HEK293 (cell line): ENCODE results near the gene PAX6.

Experiments used
- GLI4 ChIP-seq: fragments of 450-650 bp; formaldehyde crosslinking; IDR thresholded peaks from 2 replicates; pipeline ENCODE4 v1.5.1; 2016; ENCODE audit warnings: missing biosample characterization, missing genetic modification characterization
- GLIS2 ChIP-seq: fragments of 450-650 bp; formaldehyde crosslinking; IDR thresholded peaks from 2 replicates; pipeline ENCODE4 v1.5.1; 2016; ENCODE audit warnings: missing biosample characterization, missing genetic modification characterization
- KLF8 ChIP-seq: fragments of 450-650 bp; formaldehyde crosslinking; IDR thresholded peaks from 2 replicates; pipeline ENCODE4 v1.5.1; 2016; ENCODE audit warnings: missing biosample characterization, missing genetic modification characterization
- MZF1 ChIP-seq: fragments of 450-650 bp; formaldehyde crosslinking; IDR thresholded peaks from 2 replicates; pipeline ENCODE4 v1.5.1; 2017; ENCODE audit warnings: missing biosample characterization, missing genetic modification characterization, borderline replicate concordance
- PRDM1 ChIP-seq: fragments of 450-650 bp; formaldehyde crosslinking; IDR thresholded peaks from 2 replicates; pipeline ENCODE4; 2016; ENCODE audit warnings: missing biosample characterization, missing genetic modification characterization
- YY2 ChIP-seq: fragments of 450-650 bp; formaldehyde crosslinking; IDR thresholded peaks from 2 replicates; pipeline ENCODE4 v1.5.1; 2016; ENCODE audit warnings: missing biosample characterization, missing genetic modification characterization
- ZEB2 ChIP-seq: fragments of 450-650 bp; formaldehyde crosslinking; IDR thresholded peaks from 2 replicates; pipeline ENCODE4 v1.5.1; 2016; ENCODE audit warnings: missing biosample characterization, missing genetic modification characterization
- ZNF10 ChIP-seq: fragments of 450-650 bp; formaldehyde crosslinking; IDR thresholded peaks from 2 replicates; pipeline ENCODE4 v1.5.1; 2017; ENCODE audit warnings: missing biosample characterization, missing genetic modification characterization
- ZNF350 ChIP-seq: fragments of 450-650 bp; formaldehyde crosslinking; IDR thresholded peaks from 2 replicates; pipeline ENCODE4 v1.5.0; 2017; ENCODE audit warnings: missing biosample characterization, mild to moderate bottlenecking, missing genetic modification characterization
- ZNF391 ChIP-seq: fragments of 450-650 bp; formaldehyde crosslinking; IDR thresholded peaks from 2 replicates; pipeline ENCODE4 v1.5.1; 2016; ENCODE audit warnings: low read depth, missing biosample characterization, missing genetic modification characterization, borderline replicate concordance
- ZNF514 ChIP-seq: fragments of 450-650 bp; formaldehyde crosslinking; IDR thresholded peaks from 2 replicates; pipeline ENCODE4 v1.5.1; 2016; ENCODE audit warnings: missing biosample characterization, missing genetic modification characterization
- ZNF600 ChIP-seq: fragments of 450-650 bp; formaldehyde crosslinking; IDR thresholded peaks from 2 replicates; pipeline ENCODE4 v1.5.1; 2016; ENCODE audit warnings: missing biosample characterization, missing genetic modification characterization
- ZNF623 ChIP-seq: fragments of 450-650 bp; formaldehyde crosslinking; IDR thresholded peaks from 2 replicates; pipeline ENCODE4 v1.5.1; 2016; ENCODE audit warnings: missing biosample characterization, missing genetic modification characterization
- ZNF830 ChIP-seq: fragments of 450-650 bp; IDR thresholded peaks from 2 replicates; pipeline ENCODE4 v1.5.0; 2018; ENCODE audit warnings: missing biosample characterization, missing genetic modification characterization, low read depth, mild to moderate bottlenecking, moderate library complexity
- ZNF837 ChIP-seq: fragments of 450-650 bp; formaldehyde crosslinking; IDR thresholded peaks from 2 replicates; pipeline ENCODE4 v1.5.1; 2016; ENCODE audit warnings: missing biosample characterization, missing genetic modification characterization
- ZSCAN23 ChIP-seq: fragments of 450-650 bp; formaldehyde crosslinking; IDR thresholded peaks from 2 replicates; pipeline ENCODE4 v1.5.1; 2016; ENCODE audit warnings: missing biosample characterization, missing genetic modification characterization
- ZXDB ChIP-seq: fragments of 450-650 bp; formaldehyde crosslinking; IDR thresholded peaks from 2 replicates; pipeline ENCODE4 v1.5.1; 2016; ENCODE audit warnings: missing biosample characterization, missing genetic modification characterization
- TF ChIP-seq, protein P1 (sequence below): fragments of 450-650 bp; formaldehyde crosslinking; IDR thresholded peaks from 2 replicates; pipeline ENCODE4; 2016; ENCODE audit warnings: missing biosample characterization, missing genetic modification characterization
- TF ChIP-seq, protein P2 (sequence below): fragments of 450-650 bp; formaldehyde crosslinking; IDR thresholded peaks from 2 replicates; pipeline ENCODE4 v1.5.1; 2016; ENCODE audit warnings: missing biosample characterization, missing genetic modification characterization
- TF ChIP-seq, protein P3 (sequence below): fragments of 450-650 bp; formaldehyde crosslinking; IDR thresholded peaks from 2 replicates; pipeline ENCODE4 v1.5.1; 2016; ENCODE audit warnings: missing biosample characterization, missing genetic modification characterization
- TF ChIP-seq, protein P4 (sequence below): fragments of 450-650 bp; formaldehyde crosslinking; IDR thresholded peaks from 2 replicates; pipeline ENCODE4 v1.5.1; 2017; ENCODE audit warnings: missing biosample characterization, missing genetic modification characterization
- TF ChIP-seq, protein P5 (sequence below): fragments of 450-650 bp; IDR thresholded peaks from 2 replicates; pipeline ENCODE4 v1.5.1; 2018; ENCODE audit warnings: missing biosample characterization, mild to moderate bottlenecking, missing genetic modification characterization
- TF ChIP-seq, protein P6 (sequence below): fragments of 450-650 bp; formaldehyde crosslinking; IDR thresholded peaks from 2 replicates; pipeline ENCODE4 v1.5.1; 2017; ENCODE audit warnings: missing biosample characterization, missing genetic modification characterization
- TF ChIP-seq, protein P7 (sequence below): fragments of 450-650 bp; formaldehyde crosslinking; IDR thresholded peaks from 2 replicates; pipeline ENCODE4 v1.5.1; 2016; ENCODE audit warnings: missing biosample characterization, missing genetic modification characterization

The PAX6 gene

DNA sequence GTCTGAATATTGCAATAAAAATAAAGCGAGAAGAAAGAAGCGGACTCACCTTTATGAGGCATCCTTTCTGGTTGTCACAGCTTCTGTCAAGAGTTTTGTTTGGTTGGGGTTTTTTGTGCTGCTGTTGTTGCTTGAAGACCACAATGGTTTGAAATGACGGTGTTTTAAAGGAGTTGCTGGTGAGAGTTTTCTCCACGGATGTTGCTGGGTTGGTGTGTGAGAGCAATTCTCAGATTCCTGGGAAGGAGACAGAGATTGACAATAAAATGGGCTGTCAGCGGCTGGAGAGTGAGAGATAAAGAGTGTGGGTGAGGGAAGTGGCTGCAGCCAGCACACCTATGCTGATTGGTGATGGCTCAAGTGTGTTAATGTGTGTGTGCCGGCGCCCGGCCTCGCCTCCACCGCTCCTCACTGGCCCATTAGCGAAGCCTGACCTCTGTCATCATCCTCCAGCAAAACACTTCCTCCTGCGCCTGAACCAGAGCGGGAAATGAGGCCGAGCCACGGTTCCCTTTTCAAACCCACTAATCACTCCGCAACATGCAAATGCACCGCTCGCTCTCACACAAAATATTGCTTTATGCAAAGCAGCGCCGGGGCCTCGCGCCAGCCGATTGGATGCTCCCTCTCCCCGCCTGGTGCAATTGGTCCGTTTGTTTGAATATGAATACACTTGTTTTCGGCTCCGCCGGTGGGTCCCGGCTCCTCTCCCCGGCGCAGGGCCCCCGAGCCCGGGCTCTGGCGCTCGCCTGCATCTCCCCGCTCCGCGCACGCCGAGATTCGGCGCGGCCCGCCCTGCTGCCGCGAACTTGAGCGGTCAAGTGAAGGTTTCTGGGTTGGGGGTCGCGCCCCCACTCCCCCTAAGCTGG lies at the start of gene PAX6 (continued):
- TF ChIP-seq YY2 (tag by site-specific recombination) (no peak), ZNF837 (tag by site-specific recombination) (no peak), GLIS2 (tag by site-specific recombination) (peak; percentile 59), ZSCAN23 (tag by site-specific recombination) (no peak), ZNF10 (peak; percentile 62; the same call in 1 of the 2 replicates), ZNF350 (tag by site-specific recombination) (no peak), MZF1 (tag by site-specific recombination) (no peak), ZNF391 (tag by site-specific recombination) (peak; percentile 52; the same call in 1 of the 2 replicates), ZNF830 (tag by site-specific recombination) (no peak), ZXDB (tag by site-specific recombination) (peak; percentile 77), KLF8 (tag by site-specific recombination) (0 out of 2 replicates have a peak, but pooled peaks have one; percentile 26), GLI4 (0 out of 2 replicates have a peak, but pooled peaks have one; percentile 47), ZNF600 (peak; percentile 97; the same call in 1 of the 2 replicates), ZEB2 (tag by site-specific recombination) (peak; percentile 88), ZNF514 (no peak), PRDM1 (tag by site-specific recombination) (peak; percentile 41; the same call in 1 of the 2 replicates), ZNF623 (no peak)
- TF ChIP-seq, protein P1, sequence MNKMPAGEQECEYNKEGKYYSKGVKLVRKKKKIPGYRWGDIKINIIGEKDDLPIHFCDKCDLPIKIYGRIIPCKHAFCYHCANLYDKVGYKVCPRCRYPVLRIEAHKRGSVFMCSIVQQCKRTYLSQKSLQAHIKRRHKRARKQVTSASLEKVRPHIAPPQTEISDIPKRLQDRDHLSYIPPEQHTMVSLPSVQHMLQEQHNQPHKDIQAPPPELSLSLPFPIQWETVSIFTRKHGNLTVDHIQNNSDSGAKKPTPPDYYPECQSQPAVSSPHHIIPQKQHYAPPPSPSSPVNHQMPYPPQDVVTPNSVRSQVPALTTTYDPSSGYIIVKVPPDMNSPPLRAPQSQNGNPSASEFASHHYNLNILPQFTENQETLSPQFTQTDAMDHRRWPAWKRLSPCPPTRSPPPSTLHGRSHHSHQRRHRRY (tag by site-specific recombination), result no peak
- TF ChIP-seq, protein P2, sequence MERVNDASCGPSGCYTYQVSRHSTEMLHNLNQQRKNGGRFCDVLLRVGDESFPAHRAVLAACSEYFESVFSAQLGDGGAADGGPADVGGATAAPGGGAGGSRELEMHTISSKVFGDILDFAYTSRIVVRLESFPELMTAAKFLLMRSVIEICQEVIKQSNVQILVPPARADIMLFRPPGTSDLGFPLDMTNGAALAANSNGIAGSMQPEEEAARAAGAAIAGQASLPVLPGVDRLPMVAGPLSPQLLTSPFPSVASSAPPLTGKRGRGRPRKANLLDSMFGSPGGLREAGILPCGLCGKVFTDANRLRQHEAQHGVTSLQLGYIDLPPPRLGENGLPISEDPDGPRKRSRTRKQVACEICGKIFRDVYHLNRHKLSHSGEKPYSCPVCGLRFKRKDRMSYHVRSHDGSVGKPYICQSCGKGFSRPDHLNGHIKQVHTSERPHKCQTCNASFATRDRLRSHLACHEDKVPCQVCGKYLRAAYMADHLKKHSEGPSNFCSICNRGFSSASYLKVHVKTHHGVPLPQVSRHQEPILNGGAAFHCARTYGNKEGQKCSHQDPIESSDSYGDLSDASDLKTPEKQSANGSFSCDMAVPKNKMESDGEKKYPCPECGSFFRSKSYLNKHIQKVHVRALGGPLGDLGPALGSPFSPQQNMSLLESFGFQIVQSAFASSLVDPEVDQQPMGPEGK (tag by site-specific recombination), result peak; percentile 35; the same call in 1 of the 2 replicates
- TF ChIP-seq, protein P3, sequence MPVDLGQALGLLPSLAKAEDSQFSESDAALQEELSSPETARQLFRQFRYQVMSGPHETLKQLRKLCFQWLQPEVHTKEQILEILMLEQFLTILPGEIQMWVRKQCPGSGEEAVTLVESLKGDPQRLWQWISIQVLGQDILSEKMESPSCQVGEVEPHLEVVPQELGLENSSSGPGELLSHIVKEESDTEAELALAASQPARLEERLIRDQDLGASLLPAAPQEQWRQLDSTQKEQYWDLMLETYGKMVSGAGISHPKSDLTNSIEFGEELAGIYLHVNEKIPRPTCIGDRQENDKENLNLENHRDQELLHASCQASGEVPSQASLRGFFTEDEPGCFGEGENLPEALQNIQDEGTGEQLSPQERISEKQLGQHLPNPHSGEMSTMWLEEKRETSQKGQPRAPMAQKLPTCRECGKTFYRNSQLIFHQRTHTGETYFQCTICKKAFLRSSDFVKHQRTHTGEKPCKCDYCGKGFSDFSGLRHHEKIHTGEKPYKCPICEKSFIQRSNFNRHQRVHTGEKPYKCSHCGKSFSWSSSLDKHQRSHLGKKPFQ (tag by site-specific recombination), result peak; percentile 86
- TF ChIP-seq, protein P4, sequence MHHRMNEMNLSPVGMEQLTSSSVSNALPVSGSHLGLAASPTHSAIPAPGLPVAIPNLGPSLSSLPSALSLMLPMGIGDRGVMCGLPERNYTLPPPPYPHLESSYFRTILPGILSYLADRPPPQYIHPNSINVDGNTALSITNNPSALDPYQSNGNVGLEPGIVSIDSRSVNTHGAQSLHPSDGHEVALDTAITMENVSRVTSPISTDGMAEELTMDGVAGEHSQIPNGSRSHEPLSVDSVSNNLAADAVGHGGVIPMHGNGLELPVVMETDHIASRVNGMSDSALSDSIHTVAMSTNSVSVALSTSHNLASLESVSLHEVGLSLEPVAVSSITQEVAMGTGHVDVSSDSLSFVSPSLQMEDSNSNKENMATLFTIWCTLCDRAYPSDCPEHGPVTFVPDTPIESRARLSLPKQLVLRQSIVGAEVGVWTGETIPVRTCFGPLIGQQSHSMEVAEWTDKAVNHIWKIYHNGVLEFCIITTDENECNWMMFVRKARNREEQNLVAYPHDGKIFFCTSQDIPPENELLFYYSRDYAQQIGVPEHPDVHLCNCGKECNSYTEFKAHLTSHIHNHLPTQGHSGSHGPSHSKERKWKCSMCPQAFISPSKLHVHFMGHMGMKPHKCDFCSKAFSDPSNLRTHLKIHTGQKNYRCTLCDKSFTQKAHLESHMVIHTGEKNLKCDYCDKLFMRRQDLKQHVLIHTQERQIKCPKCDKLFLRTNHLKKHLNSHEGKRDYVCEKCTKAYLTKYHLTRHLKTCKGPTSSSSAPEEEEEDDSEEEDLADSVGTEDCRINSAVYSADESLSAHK, result 0 out of 2 replicates have a peak, but pooled peaks have one; percentile 10
- TF ChIP-seq, protein P5, sequence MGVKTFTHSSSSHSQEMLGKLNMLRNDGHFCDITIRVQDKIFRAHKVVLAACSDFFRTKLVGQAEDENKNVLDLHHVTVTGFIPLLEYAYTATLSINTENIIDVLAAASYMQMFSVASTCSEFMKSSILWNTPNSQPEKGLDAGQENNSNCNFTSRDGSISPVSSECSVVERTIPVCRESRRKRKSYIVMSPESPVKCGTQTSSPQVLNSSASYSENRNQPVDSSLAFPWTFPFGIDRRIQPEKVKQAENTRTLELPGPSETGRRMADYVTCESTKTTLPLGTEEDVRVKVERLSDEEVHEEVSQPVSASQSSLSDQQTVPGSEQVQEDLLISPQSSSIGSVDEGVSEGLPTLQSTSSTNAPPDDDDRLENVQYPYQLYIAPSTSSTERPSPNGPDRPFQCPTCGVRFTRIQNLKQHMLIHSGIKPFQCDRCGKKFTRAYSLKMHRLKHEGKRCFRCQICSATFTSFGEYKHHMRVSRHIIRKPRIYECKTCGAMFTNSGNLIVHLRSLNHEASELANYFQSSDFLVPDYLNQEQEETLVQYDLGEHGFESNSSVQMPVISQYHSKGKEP (tag by site-specific recombination), result peak; percentile 23; the same call in 1 of the 2 replicates
- TF ChIP-seq, protein P6, sequence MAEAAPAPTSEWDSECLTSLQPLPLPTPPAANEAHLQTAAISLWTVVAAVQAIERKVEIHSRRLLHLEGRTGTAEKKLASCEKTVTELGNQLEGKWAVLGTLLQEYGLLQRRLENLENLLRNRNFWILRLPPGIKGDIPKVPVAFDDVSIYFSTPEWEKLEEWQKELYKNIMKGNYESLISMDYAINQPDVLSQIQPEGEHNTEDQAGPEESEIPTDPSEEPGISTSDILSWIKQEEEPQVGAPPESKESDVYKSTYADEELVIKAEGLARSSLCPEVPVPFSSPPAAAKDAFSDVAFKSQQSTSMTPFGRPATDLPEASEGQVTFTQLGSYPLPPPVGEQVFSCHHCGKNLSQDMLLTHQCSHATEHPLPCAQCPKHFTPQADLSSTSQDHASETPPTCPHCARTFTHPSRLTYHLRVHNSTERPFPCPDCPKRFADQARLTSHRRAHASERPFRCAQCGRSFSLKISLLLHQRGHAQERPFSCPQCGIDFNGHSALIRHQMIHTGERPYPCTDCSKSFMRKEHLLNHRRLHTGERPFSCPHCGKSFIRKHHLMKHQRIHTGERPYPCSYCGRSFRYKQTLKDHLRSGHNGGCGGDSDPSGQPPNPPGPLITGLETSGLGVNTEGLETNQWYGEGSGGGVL (tag by site-specific recombination), result peak; percentile 60
- TF ChIP-seq, protein P7, sequence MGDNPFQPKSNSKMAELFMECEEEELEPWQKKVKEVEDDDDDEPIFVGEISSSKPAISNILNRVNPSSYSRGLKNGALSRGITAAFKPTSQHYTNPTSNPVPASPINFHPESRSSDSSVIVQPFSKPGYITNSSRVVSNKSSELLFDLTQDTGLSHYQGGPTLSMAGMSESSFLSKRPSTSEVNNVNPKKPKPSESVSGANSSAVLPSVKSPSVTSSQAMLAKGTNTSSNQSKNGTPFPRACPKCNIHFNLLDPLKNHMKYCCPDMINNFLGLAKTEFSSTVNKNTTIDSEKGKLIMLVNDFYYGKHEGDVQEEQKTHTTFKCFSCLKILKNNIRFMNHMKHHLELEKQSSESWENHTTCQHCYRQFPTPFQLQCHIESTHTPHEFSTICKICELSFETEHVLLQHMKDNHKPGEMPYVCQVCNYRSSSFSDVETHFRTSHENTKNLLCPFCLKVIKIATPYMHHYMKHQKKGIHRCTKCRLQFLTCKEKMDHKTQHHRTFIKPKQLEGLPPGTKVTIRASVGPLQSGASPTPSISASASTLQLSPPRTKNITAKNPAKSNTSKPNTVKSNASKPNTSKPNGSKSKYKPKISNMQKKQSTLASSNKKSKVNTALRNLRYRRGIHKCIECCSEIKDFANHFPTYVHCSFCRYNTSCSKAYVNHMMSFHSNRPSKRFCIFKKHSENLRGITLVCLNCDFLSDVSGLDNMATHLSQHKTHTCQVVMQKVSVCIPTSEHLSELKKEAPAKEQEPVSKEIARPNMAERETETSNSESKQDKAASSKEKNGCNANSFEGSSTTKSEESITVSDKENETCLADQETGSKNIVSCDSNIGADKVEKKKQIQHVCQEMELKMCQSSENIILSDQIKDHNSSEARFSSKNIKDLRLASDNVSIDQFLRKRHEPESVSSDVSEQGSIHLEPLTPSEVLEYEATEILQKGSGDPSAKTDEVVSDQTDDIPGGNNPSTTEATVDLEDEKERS (tag by site-specific recombination), result no peak
